Thyroid gland (tissue), 4 donors: ENCODE data around the gene ZCCHC18. TPM values are rescaled to one million over a fixed set of nuclear protein-coding genes. Genes with fewer than 3 reads are reported as not detected.
A peak's percentile ranks its signal among the peaks of the same experiment; 100 is the strongest.
"Not testable (repeated sequence)": the region's sequence is repeated elsewhere in the genome, so short reads cannot be mapped to it uniquely, and the experiment has no call there.

ENCODE experiments used
- DNase-seq, 2 donors: peaks; one replicate each; pipeline ENCODE4 v3.0.0-alpha.2; 2019
- H3K27ac ChIP-seq, 3 donors: fragments of 200-600 bp; sonication (generic); 1 replicate in 2 of 3; 2 replicates in 1 of 3; pipeline ENCODE4 v1.5.1; 2016 to 2019; ENCODE audit warnings: mild to moderate bottlenecking in 1 of 3, moderate library complexity in 1 of 3
- H3K27me3 ChIP-seq: fragments of 200-600 bp; sonication (generic); one replicate; pipeline ENCODE4 v1.5.1; 2019
- H3K36me3 ChIP-seq, 2 donors: fragments of 200-600 bp; sonication (generic); one replicate each; pipeline ENCODE4 v1.5.1; 2016 to 2019
- H3K4me1 ChIP-seq, 2 donors: fragments of 200-600 bp; sonication (generic); one replicate each; pipeline ENCODE4 v1.5.1; 2017 to 2019
- H3K4me3 ChIP-seq, 3 donors: fragments of 200-600 bp; sonication (generic); replicated peaks in 1 of 3; 1 replicate in 2 of 3; 2 replicates in 1 of 3; pipeline ENCODE4 v1.5.1; 2016; ENCODE audit warnings: mild to moderate bottlenecking in 1 of 3
- H3K9me3 ChIP-seq: fragments of 200-600 bp; sonication (generic); one replicate; pipeline ENCODE4 v1.5.1; 2017
- CTCF ChIP-seq, 6 experiments: fragments of 200-600 bp in 3 of 6; fragments of 450-650 bp in 3 of 6; sonication (generic) in 3 of 6; IDR thresholded peaks; one replicate each; pipeline ENCODE4 v1.5.1; 2016 to 2019; ENCODE audit warnings: antibody characterized with exemption in 6 of 6, mild to moderate bottlenecking in 2 of 6, inconsistent platforms in 1 of 6, moderate library complexity in 1 of 6
- POLR2A ChIP-seq, 2 donors: fragments of 450-650 bp; IDR thresholded peaks; one replicate each; pipeline ENCODE4 v1.6.1; 2017; ENCODE audit warnings: antibody characterized with exemption in 2 of 2, mild to moderate bottlenecking in 2 of 2, moderate library complexity in 1 of 2
- WGBS, 2 donors: methylation state at CpG; one replicate each; pipeline ENCODE4 v1.1.5; 2017; 5-methylcytosine and 5-hydroxymethylcytosine counted together
- intact Hi-C: fragments of 100-400 bp; cut with DNase I; formaldehyde crosslinking; loops from one replicate; pipeline ENCODE4 v1.15.1; 2023
- total RNA-seq, 4 donors: library from RNA; depleted of rRNA; stranded (reverse); fragments of >200 nt; gene quantifications; one replicate each; pipeline ENCODE4 v1.2.3, GENCODE V29; 2016

The ZCCHC18 gene
- total RNA-seq: under 1 TPM in 2 of 4 donors, not detected in 2; 0.21 to 0.67 TPM

DNA sequence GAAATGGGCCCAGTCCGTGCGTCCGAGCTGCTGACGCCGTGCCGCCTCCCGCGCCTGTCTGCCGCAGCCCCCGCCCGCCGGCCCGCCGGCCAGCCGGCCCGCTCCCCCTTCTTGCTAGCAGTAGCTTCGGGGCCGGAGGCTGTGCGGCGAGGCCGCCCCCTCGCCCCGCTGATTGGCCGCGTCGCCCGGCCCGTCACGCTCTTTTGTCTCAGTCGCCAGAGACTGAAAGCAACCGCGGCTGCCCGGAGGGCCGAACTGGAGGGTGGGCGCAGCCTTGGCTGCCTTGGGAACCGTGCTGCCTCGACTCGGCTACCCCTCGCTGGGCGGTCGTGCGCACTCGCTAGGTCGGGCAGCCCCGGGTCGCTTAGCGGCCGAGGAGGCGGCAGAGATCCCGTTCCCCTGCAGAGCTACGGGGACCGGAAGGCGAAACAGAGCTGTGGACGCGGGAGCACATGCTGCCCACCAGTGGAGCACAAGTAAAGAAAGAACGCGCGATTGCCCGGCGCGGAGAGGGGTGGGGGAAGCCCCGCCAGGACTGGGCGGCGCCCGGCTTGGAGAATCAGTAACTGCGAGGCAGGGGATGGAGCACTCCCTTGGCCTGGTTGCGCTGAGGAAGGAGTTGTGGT is at the start of gene ZCCHC18:
TSS of gene ZCCHC18 (plus strand) at position 198 of the 626 bp plus-strand sequence. CDS start 1,589 bp downstream, outside the sequence.
- TF ChIP-seq CTCF (IDR thresholded peaks at IDR 0.05) (no peak), POLR2A (IDR thresholded peaks at IDR 0.05) (peak in 1 of 2 donors; percentile 17)
- DNase-seq: peak; percentile 10 to 15

DNA sequence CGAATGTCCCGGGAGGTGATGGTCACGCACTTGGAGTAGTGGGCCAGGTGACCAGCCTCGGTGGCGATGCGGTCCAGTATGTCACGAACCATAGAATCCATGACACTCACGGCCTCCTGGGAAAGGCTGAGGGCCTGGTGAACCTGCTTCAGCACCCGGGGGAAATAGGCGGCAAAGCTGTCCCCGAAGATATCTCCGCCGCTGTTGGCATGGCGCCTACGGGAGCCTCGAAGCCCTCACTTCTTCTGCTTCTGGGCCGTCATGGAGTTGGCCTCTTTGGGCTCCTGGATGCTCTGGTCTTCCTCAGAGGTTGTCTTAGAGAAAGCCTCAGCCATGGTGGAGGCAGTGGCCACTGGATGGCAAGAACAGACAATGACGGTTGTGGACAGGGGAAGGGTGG is 49.7 kb upstream of the ZCCHC18 start:
- intact Hi-C loops: not testable (repeated sequence)

More for the DNA sequence above, at the start of gene ZCCHC18:
- intact Hi-C loops: no loop called here
- Histone ChIP-seq H3K4me1 (no peaks in the 10 kb centered on the region), H3K4me3 (peak within 1 kb of the TSS in 2 of 3 donors; percentile 25 to 26), H3K27ac (peak within 1 kb of the TSS in 1 of 3 donors; percentile 17), H3K9me3 (no peaks in the 10 kb centered on the region), H3K36me3 (no peaks in the 10 kb centered on the region), H3K27me3 (no peaks in the 10 kb centered on the region)
- WGBS, 2 donors: no CpG with 5 or more reads among the region's 67 CpGs

GRCh38 chrX:104075778-104076445 is 36.4 kb upstream of the ZCCHC18 start, which contains the start of gene TMSB15C:
Gene TMSB15C (minus strand): TSS chrX:104076236.
- H3K27me3 ChIP-seq, H3K4me3 ChIP-seq, H3K9me3 ChIP-seq, H3K4me1 ChIP-seq, H3K27ac ChIP-seq, H3K36me3 ChIP-seq, intact Hi-C loops, DNase-seq: not testable (repeated sequence)
- WGBS, 2 donors: no CpG with 5 or more reads among the region's 46 CpGs

More for the DNA sequence above, 49.7 kb upstream of the ZCCHC18 start:
- not testable (repeated sequence) for DNase-seq, H3K4me1 ChIP-seq, H3K9me3 ChIP-seq, H3K36me3 ChIP-seq, H3K4me3 ChIP-seq, H3K27me3 ChIP-seq, H3K27ac ChIP-seq
- WGBS, 2 donors: no CpG with 5 or more reads among the region's 18 CpGs

DNA sequence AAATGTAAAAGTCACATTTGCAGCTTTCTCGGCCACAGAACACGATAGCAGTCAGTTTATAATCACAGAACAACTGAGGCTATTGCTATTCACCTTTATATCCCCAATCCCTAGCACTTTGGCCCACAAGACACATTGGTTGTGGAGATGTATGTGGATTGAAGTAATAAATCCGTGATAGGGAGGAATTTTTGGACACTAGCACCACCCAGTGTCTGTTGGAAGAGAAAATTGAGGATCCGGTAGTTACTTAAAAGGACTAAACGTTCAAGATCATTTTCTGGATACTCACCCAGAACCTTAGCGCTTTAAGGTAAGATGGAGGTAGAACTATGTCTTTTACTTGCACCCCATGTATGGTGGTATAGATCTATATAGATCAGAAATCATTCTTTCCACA is 34.5 kb upstream of the ZCCHC18 start:
- H3K4me1 ChIP-seq, intact Hi-C loops, DNase-seq, H3K36me3 ChIP-seq, H3K27ac ChIP-seq, H3K27me3 ChIP-seq, H3K4me3 ChIP-seq, H3K9me3 ChIP-seq: not testable (repeated sequence)
- WGBS, 2 donors: no CpG with 5 or more reads among the region's 6 CpGs

- TF ChIP-seq POLR2A (IDR thresholded peaks at IDR 0.05): no peak
- no peak for TF ChIP-seq CTCF (IDR thresholded peaks at IDR 0.05)
- no peaks in the 10 kb centered on the region for H3K27me3 ChIP-seq
- WGBS, 2 donors: 60 to 80% methylated on average over 1 to 3 of the region's 4 CpGs
- no peak for DNase-seq
- intact Hi-C loops: no loop called here
- H3K4me1 ChIP-seq: no peaks in the 10 kb centered on the region
- H3K36me3 ChIP-seq: no peaks in the 10 kb centered on the region
- H3K9me3 ChIP-seq: no peaks in the 10 kb centered on the region
- no peak overlapping the region for H3K27ac ChIP-seq
- H3K4me3 ChIP-seq: no peak overlapping the region
Measured at GRCh38 chrX:104084063-104084462, 28.3 kb upstream of the ZCCHC18 start.

GRCh38 chrX:104084534-104085277 is 27.6 kb upstream of the ZCCHC18 start:
- H3K4me3 ChIP-seq: no peak overlapping the region
- H3K27me3 ChIP-seq: no peaks in the 10 kb centered on the region
- H3K9me3 ChIP-seq: no peaks in the 10 kb centered on the region
- intact Hi-C loops: no loop called here
- no peaks in the 10 kb centered on the region for H3K36me3 ChIP-seq
- no peak overlapping the region for H3K27ac ChIP-seq
- TF ChIP-seq CTCF (IDR thresholded peaks at IDR 0.05) (no peak), POLR2A (IDR thresholded peaks at IDR 0.05) (no peak)
- DNase-seq: no peak
- WGBS, 2 donors: 37 to 68% methylated on average over 2 to 4 of the region's 5 CpGs
- no peaks in the 10 kb centered on the region for H3K4me1 ChIP-seq
